HEK293 (cell line): ENCODE results near the gene BPHL.

ENCODE experiments used
- KLF1 ChIP-seq: fragments of 450-650 bp; formaldehyde crosslinking; IDR thresholded peaks from 2 replicates; pipeline ENCODE4 v1.5.1; 2016; ENCODE audit warnings: missing biosample characterization, missing genetic modification characterization
- KLF17 ChIP-seq: fragments of 450-650 bp; formaldehyde crosslinking; IDR thresholded peaks from 2 replicates; pipeline ENCODE4 v1.5.1; 2016; ENCODE audit warnings: missing biosample characterization, missing genetic modification characterization
- KLF7 ChIP-seq: fragments of 450-650 bp; formaldehyde crosslinking; IDR thresholded peaks from 2 replicates; pipeline ENCODE4 v1.5.1; 2016; ENCODE audit warnings: missing biosample characterization, missing genetic modification characterization, borderline replicate concordance
- MYNN ChIP-seq: fragments of 450-650 bp; formaldehyde crosslinking; IDR thresholded peaks from 2 replicates; pipeline ENCODE4 v1.5.1; 2016; ENCODE audit warnings: missing biosample characterization, missing genetic modification characterization, borderline replicate concordance
- MZF1 ChIP-seq: fragments of 450-650 bp; formaldehyde crosslinking; IDR thresholded peaks from 2 replicates; pipeline ENCODE4 v1.5.1; 2017; ENCODE audit warnings: missing biosample characterization, missing genetic modification characterization, borderline replicate concordance
- OVOL3 ChIP-seq: fragments of 450-650 bp; formaldehyde crosslinking; IDR thresholded peaks from 2 replicates; pipeline ENCODE4 v1.5.1; 2016; ENCODE audit warnings: missing biosample characterization, missing genetic modification characterization
- PATZ1 ChIP-seq: fragments of 450-650 bp; formaldehyde crosslinking; IDR thresholded peaks from 2 replicates; pipeline ENCODE4 v1.5.1; 2016; ENCODE audit warnings: missing biosample characterization, missing genetic modification characterization
- PBX3 ChIP-seq: sonication (generic); formaldehyde crosslinking; IDR thresholded peaks from 2 replicates; pipeline ENCODE4 v1.8.1; 2022; ENCODE audit warnings: mild to moderate bottlenecking, moderate library complexity, missing genetic modification reagents
- SP3 ChIP-seq: fragments of 450-650 bp; formaldehyde crosslinking; IDR thresholded peaks from 2 replicates; pipeline ENCODE4 v1.5.1; 2016; ENCODE audit warnings: missing biosample characterization, missing genetic modification characterization
- SP7 ChIP-seq: fragments of 450-650 bp; formaldehyde crosslinking; IDR thresholded peaks from 2 replicates; pipeline ENCODE4 v1.5.1; 2016; ENCODE audit warnings: missing biosample characterization, missing genetic modification characterization
- ZBTB10 ChIP-seq: fragments of 450-650 bp; formaldehyde crosslinking; IDR thresholded peaks from 2 replicates; pipeline ENCODE4 v1.5.1; 2016; ENCODE audit warnings: missing biosample characterization, missing genetic modification characterization
- ZBTB20 ChIP-seq: fragments of 450-650 bp; formaldehyde crosslinking; IDR thresholded peaks from 2 replicates; pipeline ENCODE4 v1.5.1; 2016; ENCODE audit warnings: missing biosample characterization, missing genetic modification characterization
- ZBTB21 ChIP-seq: fragments of 450-650 bp; formaldehyde crosslinking; IDR thresholded peaks from 2 replicates; pipeline ENCODE4 v1.5.1; 2017; ENCODE audit warnings: missing biosample characterization, missing genetic modification characterization
- ZBTB26 ChIP-seq: fragments of 450-650 bp; formaldehyde crosslinking; optimal IDR thresholded peaks from 2 replicates; pipeline ENCODE3; 2016; ENCODE audit warnings: missing biosample characterization, mild to moderate bottlenecking, missing genetic modification characterization
- ZEB2 ChIP-seq: fragments of 450-650 bp; formaldehyde crosslinking; IDR thresholded peaks from 2 replicates; pipeline ENCODE4 v1.5.1; 2016; ENCODE audit warnings: missing biosample characterization, missing genetic modification characterization
- ZNF132 ChIP-seq: fragments of 450-650 bp; formaldehyde crosslinking; IDR thresholded peaks from 2 replicates; pipeline ENCODE4 v1.5.1; 2017; ENCODE audit warnings: missing biosample characterization, missing genetic modification characterization, borderline replicate concordance
- ZNF140 ChIP-seq: fragments of 450-650 bp; formaldehyde crosslinking; IDR thresholded peaks from 2 replicates; pipeline ENCODE4 v1.5.1; 2016; ENCODE audit warnings: missing biosample characterization, missing genetic modification characterization
- ZNF157 ChIP-seq: fragments of 450-650 bp; formaldehyde crosslinking; IDR thresholded peaks from 2 replicates; pipeline ENCODE4 v1.5.1; 2016; ENCODE audit warnings: missing biosample characterization, missing genetic modification characterization
- ZNF16 ChIP-seq: fragments of 450-650 bp; formaldehyde crosslinking; IDR thresholded peaks from 2 replicates; pipeline ENCODE4 v1.5.1; 2016; ENCODE audit warnings: low read depth, missing biosample characterization, missing genetic modification characterization
- ZNF169 ChIP-seq: fragments of 450-650 bp; formaldehyde crosslinking; IDR thresholded peaks from 2 replicates; pipeline ENCODE4 v1.5.1; 2016; ENCODE audit warnings: missing biosample characterization, missing genetic modification characterization
- ZNF214 ChIP-seq: fragments of 450-650 bp; formaldehyde crosslinking; IDR thresholded peaks from 2 replicates; pipeline ENCODE4 v1.5.1; 2017; ENCODE audit warnings: missing biosample characterization, mild to moderate bottlenecking, missing genetic modification characterization, borderline replicate concordance
- ZNF239 ChIP-seq: fragments of 450-650 bp; formaldehyde crosslinking; IDR thresholded peaks from 2 replicates; pipeline ENCODE4 v1.5.1; 2016; ENCODE audit warnings: missing biosample characterization, missing genetic modification characterization
- ZNF473 ChIP-seq: fragments of 450-650 bp; formaldehyde crosslinking; IDR thresholded peaks from 2 replicates; pipeline ENCODE4 v1.5.1; 2017; ENCODE audit warnings: missing biosample characterization, missing genetic modification characterization
- ZNF585B ChIP-seq: fragments of 450-650 bp; formaldehyde crosslinking; IDR thresholded peaks from 2 replicates; pipeline ENCODE4 v1.5.1; 2016; ENCODE audit warnings: missing biosample characterization, missing genetic modification characterization
- ZNF610 ChIP-seq: fragments of 450-650 bp; formaldehyde crosslinking; IDR thresholded peaks from 2 replicates; pipeline ENCODE4 v1.5.1; 2016; ENCODE audit warnings: missing biosample characterization, missing genetic modification characterization, borderline replicate concordance
- ZNF621 ChIP-seq: fragments of 450-650 bp; formaldehyde crosslinking; IDR thresholded peaks from 2 replicates; pipeline ENCODE4 v1.5.1; 2017; ENCODE audit warnings: missing biosample characterization, missing genetic modification characterization
- ZNF645 ChIP-seq: fragments of 450-650 bp; formaldehyde crosslinking; IDR thresholded peaks from 2 replicates; pipeline ENCODE4; 2016; ENCODE audit warnings: missing biosample characterization, missing genetic modification characterization
- ZNF670 ChIP-seq: fragments of 450-650 bp; formaldehyde crosslinking; IDR thresholded peaks from 2 replicates; pipeline ENCODE4 v1.5.1; 2016; ENCODE audit warnings: missing biosample characterization, missing genetic modification characterization, low read depth

BPHL gene

GRCh38 chr6:3118353-3119039 is at the start of gene BPHL (continued):
- no peak for TF ChIP-seq ZBTB10 (tag by site-specific recombination)
- no peak for TF ChIP-seq ZNF585B (tag by site-specific recombination)
- TF ChIP-seq ZNF157 (tag by site-specific recombination): no peak
- peak; percentile 82 for TF ChIP-seq ZEB2 (tag by site-specific recombination)
- peak; percentile 99 for TF ChIP-seq ZBTB26
- no peak for TF ChIP-seq ZNF16 (tag by site-specific recombination)
- peak; percentile 64 for TF ChIP-seq PBX3 (CRISPR knock-in tag)
- TF ChIP-seq MZF1: no peak
- no peak for TF ChIP-seq ZNF239
- TF ChIP-seq ZNF214: no peak
- no peak for TF ChIP-seq MYNN (tag by site-specific recombination)
- peak; percentile 98 for TF ChIP-seq KLF1 (tag by site-specific recombination)
- TF ChIP-seq ZNF169 (tag by site-specific recombination): no peak
- TF ChIP-seq ZNF610 (tag by site-specific recombination): peak; percentile 48; the same call in 1 of the 2 replicates
- TF ChIP-seq ZBTB21 (tag by site-specific recombination): no peak
- no peak for TF ChIP-seq ZNF132 (tag by site-specific recombination)
- TF ChIP-seq ZNF473 (tag by site-specific recombination): no peak
- TF ChIP-seq ZNF645 (tag by site-specific recombination): no peak
- no peak for TF ChIP-seq ZNF670 (tag by site-specific recombination)
- TF ChIP-seq KLF7 (tag by site-specific recombination): peak; percentile 96
- TF ChIP-seq ZBTB20 (tag by site-specific recombination): peak; percentile 93
- peak; percentile 80 for TF ChIP-seq PATZ1 (tag by site-specific recombination)
- TF ChIP-seq KLF17: 0 out of 2 replicates have a peak, but pooled peaks have one; percentile 37
- TF ChIP-seq OVOL3: no peak
- no peak for TF ChIP-seq ZNF140 (tag by site-specific recombination)
- peak; percentile 99 for TF ChIP-seq SP3 (tag by site-specific recombination)
- TF ChIP-seq SP7 (tag by site-specific recombination): peak; percentile 56; the same call in 1 of the 2 replicates
- no peak for TF ChIP-seq ZNF621 (tag by site-specific recombination)
